ENCODE measurements around the gene CHPT1. TPM values are rescaled to one million over a fixed set of nuclear protein-coding genes. Genes with fewer than 3 reads are reported as not detected.

Gene CHPT1
- total and polyA plus RNA-seq, 2 of the 13 experiments (the other 11 are each of a cell fraction or from before 2014, with no cell fraction given) = 117 to 178 TPM

- TF ChIP-seq ZBTB43 (CRISPR knock-in tag; conservative IDR thresholded peaks at IDR 0.05) (peak; percentile 40; the same call in 1 of the 2 replicates), ISL2 (CRISPR knock-in tag; IDR thresholded peaks at IDR 0.05) (peak; percentile 63; the same call in 1 of the 2 replicates), CBX5 (CRISPR knock-in tag; IDR thresholded peaks at IDR 0.05; ENCODE audit: borderline replicate concordance) (no peak), ZBTB26 (CRISPR knock-in tag; IDR thresholded peaks at IDR 0.05; ENCODE audit: borderline replicate concordance) (no peak), ZNF20 (CRISPR knock-in tag; IDR thresholded peaks at IDR 0.05) (no peak), ZHX1 (CRISPR knock-in tag; IDR thresholded peaks at IDR 0.05; ENCODE audit: low read depth) (no peak), ZBTB33 (CRISPR knock-in tag; IDR thresholded peaks at IDR 0.05) (no peak; the same call in 1 of the 2 replicates), XBP1 (CRISPR knock-in tag; IDR thresholded peaks at IDR 0.05) (no peak), HOXA7 (CRISPR knock-in tag; IDR thresholded peaks at IDR 0.05) (no peak), HNF1A (IDR thresholded peaks at IDR 0.05; ENCODE audit: low read depth) (0 out of 2 replicates have a peak, but pooled peaks have one; percentile 1), HNF1A (CRISPR knock-in tag; IDR thresholded peaks at IDR 0.05; ENCODE audit: borderline replicate concordance) (no peak), NR2F6 (IDR thresholded peaks at IDR 0.05) (peak; percentile 12; the same call in 1 of the 2 replicates), NR2F6 (CRISPR knock-in tag; IDR thresholded peaks at IDR 0.05) (peak; percentile 66; the same call in 1 of the 2 replicates), LCORL (IDR thresholded peaks at IDR 0.05) (no peak), LCORL (CRISPR knock-in tag; IDR thresholded peaks at IDR 0.05) (peak; percentile 49; the same call in 1 of the 2 replicates), NFATC3 (CRISPR knock-in tag; IDR thresholded peaks at IDR 0.05) (no peak), MAFK (conservative IDR thresholded peaks at IDR 0.05 in 1 of 2, IDR thresholded peaks at IDR 0.05 in 1 of 2; ENCODE audit: low read length in 2 of 2) (no peak), PAF1 (CRISPR knock-in tag; IDR thresholded peaks at IDR 0.05) (no peak), MXI1 (IDR thresholded peaks at IDR 0.05; ENCODE audit: borderline replicate concordance, low read depth, low read length) (peak; percentile 8; the same call in 2 of the 3 replicates)
These were observed at the start of gene CHPT1 (continued) for GRCh38 chr12:101697197-101697929.
